Measurements from ENCODE around the gene HSBP1L1.
"Not testable (repeated sequence)": the region's sequence is repeated elsewhere in the genome, so short reads cannot be mapped to it uniquely, and the experiment has no call there.

HSBP1L1 gene

GRCh38 chr18:80002468-80002867, 38.0 kb downstream of the HSBP1L1 start:
- H3K36me3 Mint-ChIP-seq = peaks cover 9% of the 10 kb centered on the region
- H3K27ac Mint-ChIP-seq = no peak overlapping the region
- no peaks in the 10 kb centered on the region for H3K4me1 Mint-ChIP-seq (ENCODE audit: low read depth)
- no peak overlapping the region for H3K4me3 Mint-ChIP-seq
- H3K27me3 Mint-ChIP-seq = no peaks in the 10 kb centered on the region
- H3K9me3 Mint-ChIP-seq (ENCODE audit: low read depth) = peaks cover 11% of the 10 kb centered on the region

- H3K4me1 Mint-ChIP-seq (ENCODE audit: low read depth) = no peaks in the 10 kb centered on the region
- no peak overlapping the region for H3K27ac Mint-ChIP-seq
- no peak overlapping the region for H3K4me3 Mint-ChIP-seq
- peaks cover 10% of the 10 kb centered on the region for H3K9me3 Mint-ChIP-seq (ENCODE audit: low read depth)
- no peaks in the 10 kb centered on the region for H3K27me3 Mint-ChIP-seq
- H3K36me3 Mint-ChIP-seq = peaks cover 15% of the 10 kb centered on the region
Measured at GRCh38 chr18:80004600-80005342, 40.3 kb downstream of the HSBP1L1 start.

- Mint-ChIP-seq H3K27me3 (no peaks in the 10 kb centered on the region), H3K4me3 (no peak overlapping the region), H3K9me3 (ENCODE audit: low read depth) (peaks cover 3% of the 10 kb centered on the region), H3K36me3 (peaks cover 13% of the 10 kb centered on the region), H3K4me1 (ENCODE audit: low read depth) (no peaks in the 10 kb centered on the region), H3K27ac (no peak overlapping the region)
Measured at GRCh38 chr18:80006724-80007123, 42.3 kb downstream of the HSBP1L1 start.

GRCh38 chr18:80009661-80010550, 45.5 kb downstream of the HSBP1L1 start:
- no peak overlapping the region for H3K27ac Mint-ChIP-seq
- peaks cover 13% of the 10 kb centered on the region for H3K9me3 Mint-ChIP-seq (ENCODE audit: low read depth)
- peaks cover 23% of the 10 kb centered on the region for H3K36me3 Mint-ChIP-seq
- H3K27me3 Mint-ChIP-seq = no peaks in the 10 kb centered on the region
- no peak overlapping the region for H3K4me3 Mint-ChIP-seq
- H3K4me1 Mint-ChIP-seq (ENCODE audit: low read depth) = no peaks in the 10 kb centered on the region

- H3K4me3 Mint-ChIP-seq = no peak overlapping the region
Measured at GRCh38 chr18:80010551-80010906, 46.1 kb downstream of the HSBP1L1 start.

GRCh38 chr18:80011496-80012137, 47.2 kb downstream of the HSBP1L1 start:
- not testable (repeated sequence) for H3K27me3 Mint-ChIP-seq; H3K4me3 Mint-ChIP-seq; H3K27ac Mint-ChIP-seq; H3K4me1 Mint-ChIP-seq (ENCODE audit: low read depth)
- Mint-ChIP-seq H3K36me3 (peaks cover 23% of the 10 kb centered on the region), H3K9me3 (ENCODE audit: low read depth) (peaks cover 13% of the 10 kb centered on the region)

More at GRCh38 chr18:80010551-80010906, 46.1 kb downstream of the HSBP1L1 start:
- Mint-ChIP-seq H3K27me3 (no peaks in the 10 kb centered on the region), H3K9me3 (ENCODE audit: low read depth) (peaks cover 13% of the 10 kb centered on the region), H3K4me1 (ENCODE audit: low read depth) (no peaks in the 10 kb centered on the region), H3K27ac (no peak overlapping the region), H3K36me3 (peaks cover 23% of the 10 kb centered on the region)

GRCh38 chr18:80012714-80013113, 48.3 kb downstream of the HSBP1L1 start:
- no peak overlapping the region for H3K4me3 Mint-ChIP-seq
- peaks cover 13% of the 10 kb centered on the region for H3K9me3 Mint-ChIP-seq (ENCODE audit: low read depth)
- peaks cover 23% of the 10 kb centered on the region for H3K36me3 Mint-ChIP-seq
- no peaks in the 10 kb centered on the region for H3K27me3 Mint-ChIP-seq
- no peak overlapping the region for H3K27ac Mint-ChIP-seq
- no peaks in the 10 kb centered on the region for H3K4me1 Mint-ChIP-seq (ENCODE audit: low read depth)
